Left renal pelvis (tissue), 4 donors: ENCODE measurements around the gene MAPK10. TPM values are rescaled to one million over a fixed set of nuclear protein-coding genes. Genes with fewer than 3 reads are reported as not detected.

Experiments
- DNase-seq, 4 donors: peaks; one replicate each; pipeline ENCODE4 v3.0.0-alpha.2; 2013; ENCODE audit warnings: low read depth in 4 of 4, low spot score in 3 of 4
- polyA plus RNA-seq, 4 donors: library from polyadenylated mRNA; unstranded; fragments of 120-200 nt; gene quantifications; one replicate each; pipeline ENCODE4 v1.2.1, GENCODE V29; 2013; ENCODE audit not compliant: insufficient read length in 4 of 4

MAPK10 gene
- 10 to 100 TPM; 49.3 to 71.6 (median 60.0) TPM for polyA plus RNA-seq

DNA sequence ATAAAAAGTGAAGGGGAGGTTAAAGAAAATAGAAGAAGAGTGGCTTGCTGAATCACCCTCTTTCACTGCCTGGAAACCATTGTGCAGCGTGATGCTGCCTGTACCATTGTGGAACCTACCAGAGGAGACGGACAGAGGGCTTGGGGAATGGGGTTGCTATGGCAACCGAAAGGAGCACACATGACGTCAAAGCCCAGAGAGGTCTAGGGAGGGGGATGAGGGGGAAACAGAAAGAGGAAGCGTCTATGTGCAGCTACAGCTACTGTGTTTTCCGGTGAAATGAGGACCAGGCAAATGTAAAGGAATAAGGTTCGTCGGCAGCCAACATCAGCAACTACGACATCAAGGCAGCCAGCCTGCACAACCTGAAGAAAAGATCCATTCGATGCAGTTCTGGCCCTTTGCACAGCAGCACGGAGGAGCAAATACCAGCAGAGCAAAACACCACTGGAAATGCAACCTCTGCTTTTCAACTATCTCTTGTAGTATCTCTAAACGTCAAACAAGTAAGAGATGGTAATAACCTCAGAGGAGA lies at the start of gene MAPK10:
Gene MAPK10, minus strand, starts transcription at position 110 of the 535 bp plus-strand sequence.
- DNase-seq = peak; percentile 73 to 84 (median 78)

- DNase-seq = no peak
Measured at GRCh38 chr4:86403575-86403974, 43.7 kb upstream of the MAPK10 start.

DNA sequence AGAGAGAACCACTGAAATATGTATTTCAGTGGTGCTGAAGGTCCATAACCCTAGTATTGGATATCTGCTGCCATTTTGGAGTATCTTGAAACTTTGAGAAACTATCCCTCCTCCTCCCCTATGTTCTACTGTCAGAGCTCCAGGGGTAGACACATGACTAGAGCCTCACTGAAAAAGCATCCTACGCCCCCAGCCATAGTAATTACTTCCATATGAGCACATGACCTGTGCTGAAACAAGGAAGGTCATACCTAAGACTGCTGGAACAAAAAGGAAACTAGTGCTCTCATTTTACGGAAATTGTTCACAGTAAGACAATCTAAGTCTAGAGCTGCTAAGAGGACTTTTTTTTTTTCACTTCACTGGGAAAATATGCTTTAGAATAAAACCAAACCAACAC lies 42.0 kb upstream of the MAPK10 start:
- DNase-seq = no peak

GRCh38 chr4:86400216-86400615 lies 40.4 kb upstream of the MAPK10 start:
- peak in 1 of 4 donors; percentile 0 for DNase-seq

DNA sequence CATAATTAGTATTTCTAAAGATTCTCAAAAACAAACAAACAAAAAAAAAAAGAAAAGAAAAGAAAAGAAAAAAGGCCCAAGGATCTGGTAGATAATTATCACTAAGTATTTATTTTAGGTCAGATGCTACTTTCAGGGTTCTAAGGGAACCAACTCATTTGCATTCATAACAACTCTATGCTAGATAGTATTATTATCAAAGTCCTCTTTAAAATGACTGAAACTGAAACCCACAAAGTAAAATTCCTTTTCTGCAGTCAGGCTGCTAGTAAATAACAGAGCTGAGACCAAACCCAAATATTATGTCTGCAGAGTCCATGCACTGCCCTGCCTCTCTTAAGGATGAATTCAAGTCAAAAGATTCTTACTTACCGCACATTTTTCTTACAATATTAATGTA lies 38.3 kb upstream of the MAPK10 start:
- no peak for DNase-seq

- no peak for DNase-seq
Measured at GRCh38 chr4:86393749-86394148, 33.9 kb upstream of the MAPK10 start.

- DNase-seq = no peak
Measured at GRCh38 chr4:86389664-86390063, 29.8 kb upstream of the MAPK10 start.

GRCh38 chr4:86388252-86388651 lies 28.4 kb upstream of the MAPK10 start:
- no peak for DNase-seq

DNA sequence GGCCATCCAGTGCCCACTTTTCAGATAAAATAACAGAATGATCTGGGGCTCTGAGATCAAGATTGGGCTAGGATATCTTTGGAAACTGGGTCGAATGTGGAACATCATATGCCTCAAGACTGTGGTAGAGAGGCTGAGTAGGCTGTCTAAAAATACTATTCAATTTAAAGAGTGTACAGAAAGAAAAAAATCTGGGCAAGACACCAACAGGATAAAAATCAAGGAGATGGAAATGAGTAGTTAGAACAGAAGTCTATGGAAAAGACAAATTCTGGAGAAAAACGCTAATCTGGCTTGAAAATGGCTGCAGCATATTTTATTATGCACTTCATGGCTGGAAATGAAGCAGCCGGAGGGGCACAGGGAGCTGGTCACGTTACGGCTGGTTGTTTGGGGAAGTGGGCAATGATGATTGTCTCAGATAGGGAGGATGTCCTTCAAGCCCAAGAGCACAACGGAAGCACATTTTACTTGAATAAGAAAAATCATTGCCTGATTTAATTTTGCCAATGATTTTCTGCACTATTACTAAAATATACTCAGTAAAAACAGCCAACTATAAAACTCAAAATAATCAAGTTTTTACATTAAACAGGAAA lies 27.1 kb upstream of the MAPK10 start:
- DNase-seq = no peak

- DNase-seq = no peak
Measured at GRCh38 chr4:86386201-86386600, 26.3 kb upstream of the MAPK10 start.

- DNase-seq = no peak
Measured at GRCh38 chr4:86381431-86381830, 21.6 kb upstream of the MAPK10 start.

- DNase-seq = no peak
Measured at GRCh38 chr4:86380181-86380724, 20.4 kb upstream of the MAPK10 start.

DNA sequence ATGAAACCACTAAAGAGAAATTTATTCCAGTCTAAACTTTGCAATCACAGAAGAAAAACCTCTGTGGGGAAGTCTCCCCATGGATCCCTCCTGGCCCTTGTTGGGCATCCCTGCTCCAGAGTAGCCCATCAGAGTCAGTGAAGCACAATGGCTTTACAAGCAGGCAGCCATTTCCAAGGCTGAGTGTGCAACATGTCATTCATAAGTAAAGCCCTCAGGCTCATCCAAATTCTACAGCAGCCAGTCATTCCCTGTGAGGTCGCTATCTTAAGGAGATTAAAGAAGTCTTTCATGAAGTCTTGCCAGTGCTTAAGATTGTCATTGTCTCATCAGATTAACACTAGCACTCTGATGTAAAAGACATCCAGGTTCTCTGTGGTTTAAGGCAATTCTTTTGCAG lies 17.0 kb upstream of the MAPK10 start:
- DNase-seq = no peak

DNA sequence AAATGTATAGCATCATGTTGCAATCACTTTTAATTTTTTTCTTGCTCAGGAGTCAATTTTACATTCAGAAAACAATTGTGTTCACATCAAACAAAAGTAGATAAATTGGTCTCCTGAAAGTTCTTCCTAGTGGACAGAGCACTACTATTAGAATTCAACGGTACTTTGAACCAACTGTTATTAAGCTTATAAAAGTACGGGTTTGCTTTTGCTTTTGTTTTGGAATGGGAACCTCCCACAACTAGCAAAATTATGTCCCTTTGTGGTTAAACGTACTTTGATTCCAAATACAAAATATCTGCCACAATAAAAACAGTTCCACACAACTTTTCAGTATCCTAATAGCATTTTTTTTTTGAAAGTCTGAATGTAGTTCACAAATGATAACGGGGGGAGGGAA lies 8.6 kb upstream of the MAPK10 start:
- DNase-seq = no peak

GRCh38 chr4:86367577-86367976 lies 7.7 kb upstream of the MAPK10 start:
- DNase-seq = no peak

- no peak for DNase-seq
Measured at GRCh38 chr4:86366920-86367319, 7.1 kb upstream of the MAPK10 start.

GRCh38 chr4:86362510-86362909 lies 2.7 kb upstream of the MAPK10 start:
- no peak for DNase-seq

- no peak for DNase-seq
Measured at GRCh38 chr4:86358257-86358656, 1.6 kb downstream of the MAPK10 start.

GRCh38 chr4:86357608-86358007 lies 2.2 kb downstream of the MAPK10 start:
- no peak for DNase-seq

DNA sequence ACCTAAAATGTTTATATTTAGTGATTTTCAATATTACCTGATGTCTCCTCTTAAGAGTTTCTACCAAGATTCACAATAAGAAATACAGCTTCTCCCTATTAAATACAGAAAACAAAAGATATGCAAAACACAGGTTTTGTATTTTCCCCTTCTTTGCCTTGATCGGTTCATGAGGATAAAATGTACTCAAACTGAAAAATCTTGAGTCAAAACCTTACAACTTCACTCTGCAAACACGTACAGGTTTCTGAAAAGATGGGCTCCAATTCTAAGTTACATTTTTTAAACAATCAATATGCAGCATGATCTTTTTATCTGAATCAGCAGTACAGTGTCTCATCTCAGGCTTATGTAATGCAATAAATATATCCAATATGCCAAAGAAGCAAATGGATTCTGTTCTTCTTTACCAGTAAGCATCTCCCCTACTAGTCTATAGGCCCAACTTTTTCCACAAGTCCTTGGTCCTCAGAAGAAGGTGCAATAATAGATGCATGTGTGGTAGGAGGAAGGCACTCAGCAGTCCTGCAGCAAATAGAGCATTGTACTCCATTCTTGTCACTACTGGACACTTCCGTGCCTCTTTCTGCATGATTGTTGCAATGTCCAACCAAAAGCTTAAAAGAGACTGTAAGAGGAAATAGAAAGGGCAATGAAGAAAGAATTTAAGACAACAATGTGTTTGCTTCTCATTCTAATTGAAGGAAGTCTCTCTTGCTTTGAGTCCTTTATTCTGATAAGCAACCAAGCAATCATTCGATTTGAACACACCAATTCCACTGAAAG lies 3.2 kb downstream of the MAPK10 start:
- no peak for DNase-seq

GRCh38 chr4:86354390-86354789 lies 5.5 kb downstream of the MAPK10 start:
- no peak for DNase-seq

- no peak for DNase-seq
Measured at GRCh38 chr4:86346320-86346719, 13.5 kb downstream of the MAPK10 start.
